NCI-H345 treated with DMSO at 0.1 percent for 48 hours (cell line): ENCODE data around the gene AKT1.
"Not testable (repeated sequence)": the region's sequence is repeated elsewhere in the genome, so short reads cannot be mapped to it uniquely, and the experiment has no call there.

Source experiments
- DNase-seq: peaks from one replicate; lab custom pipeline; 2025; ENCODE audit not compliant: unreplicated experiment; lab: John Stamatoyannopoulos, UW

The AKT1 gene

GRCh38 chr14:104794993-104795780, at the start of gene AKT1:
AKT1 (minus strand) TSS chr14:104795748; CDS start chr14:104792643, 3,105 bp downstream.
- no peak for DNase-seq

- no peak for DNase-seq
These were observed 49.6 kb upstream of the AKT1 start for GRCh38 chr14:104845033-104845666.

- no peak for DNase-seq
These were observed 48.9 kb upstream of the AKT1 start for GRCh38 chr14:104844306-104845032.

GRCh38 chr14:104843442-104844305, 48.1 kb upstream of the AKT1 start:
- DNase-seq = no peak

- no peak for DNase-seq
These were observed 47.5 kb upstream of the AKT1 start for GRCh38 chr14:104843006-104843405.

- DNase-seq = no peak
These were observed 46.2 kb upstream of the AKT1 start for GRCh38 chr14:104841730-104842129.

- DNase-seq = not testable (repeated sequence)
These were observed 40.8 kb upstream of the AKT1 start for GRCh38 chr14:104836171-104836935.

- no peak for DNase-seq
These were observed 35.2 kb upstream of the AKT1 start for GRCh38 chr14:104830781-104831180.

GRCh38 chr14:104827177-104828055, 31.9 kb upstream of the AKT1 start:
- peak; percentile 69 for DNase-seq

GRCh38 chr14:104826861-104827176, 31.3 kb upstream of the AKT1 start:
- DNase-seq = no peak

- peak; percentile 47 for DNase-seq
These were observed 30.8 kb upstream of the AKT1 start for GRCh38 chr14:104826189-104826860.

GRCh38 chr14:104824353-104824997, 28.9 kb upstream of the AKT1 start:
- no peak for DNase-seq

- no peak for DNase-seq
These were observed 27.5 kb upstream of the AKT1 start for GRCh38 chr14:104822821-104823615.

GRCh38 chr14:104821971-104822608, 26.5 kb upstream of the AKT1 start:
- no peak for DNase-seq

- DNase-seq = no peak
These were observed 25.8 kb upstream of the AKT1 start for GRCh38 chr14:104821229-104821945.

GRCh38 chr14:104820669-104821228, 25.2 kb upstream of the AKT1 start:
- DNase-seq = no peak
